Measurements from ENCODE around the gene C14orf119.

The C14orf119 gene

DNA sequence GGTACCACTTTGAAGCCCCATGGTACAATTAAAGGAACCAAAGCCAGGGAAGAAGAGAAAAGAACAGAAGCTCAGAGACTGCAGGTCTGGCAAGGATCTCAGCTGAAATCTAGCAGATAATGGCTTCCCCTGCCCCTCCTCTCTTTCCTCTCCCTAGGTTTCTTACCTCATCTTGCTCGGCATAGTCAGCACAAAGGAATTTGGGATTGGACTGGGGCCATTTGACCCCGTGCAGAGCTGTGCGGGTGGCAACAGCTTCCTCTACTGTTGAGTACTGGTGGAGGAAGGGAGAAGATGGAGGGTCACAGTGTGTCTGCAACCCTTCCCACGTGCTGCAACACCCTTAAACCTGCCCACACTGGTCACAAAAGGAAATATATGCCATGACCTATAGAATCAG is 33.3 kb upstream of the C14orf119 start:
- no peak for DNase-seq

- no peak for DNase-seq
These were observed 31.7 kb upstream of the C14orf119 start for GRCh38 chr14:23063601-23064000.

- DNase-seq: no peak
These were observed 28.9 kb upstream of the C14orf119 start for GRCh38 chr14:23066368-23066767.

DNA sequence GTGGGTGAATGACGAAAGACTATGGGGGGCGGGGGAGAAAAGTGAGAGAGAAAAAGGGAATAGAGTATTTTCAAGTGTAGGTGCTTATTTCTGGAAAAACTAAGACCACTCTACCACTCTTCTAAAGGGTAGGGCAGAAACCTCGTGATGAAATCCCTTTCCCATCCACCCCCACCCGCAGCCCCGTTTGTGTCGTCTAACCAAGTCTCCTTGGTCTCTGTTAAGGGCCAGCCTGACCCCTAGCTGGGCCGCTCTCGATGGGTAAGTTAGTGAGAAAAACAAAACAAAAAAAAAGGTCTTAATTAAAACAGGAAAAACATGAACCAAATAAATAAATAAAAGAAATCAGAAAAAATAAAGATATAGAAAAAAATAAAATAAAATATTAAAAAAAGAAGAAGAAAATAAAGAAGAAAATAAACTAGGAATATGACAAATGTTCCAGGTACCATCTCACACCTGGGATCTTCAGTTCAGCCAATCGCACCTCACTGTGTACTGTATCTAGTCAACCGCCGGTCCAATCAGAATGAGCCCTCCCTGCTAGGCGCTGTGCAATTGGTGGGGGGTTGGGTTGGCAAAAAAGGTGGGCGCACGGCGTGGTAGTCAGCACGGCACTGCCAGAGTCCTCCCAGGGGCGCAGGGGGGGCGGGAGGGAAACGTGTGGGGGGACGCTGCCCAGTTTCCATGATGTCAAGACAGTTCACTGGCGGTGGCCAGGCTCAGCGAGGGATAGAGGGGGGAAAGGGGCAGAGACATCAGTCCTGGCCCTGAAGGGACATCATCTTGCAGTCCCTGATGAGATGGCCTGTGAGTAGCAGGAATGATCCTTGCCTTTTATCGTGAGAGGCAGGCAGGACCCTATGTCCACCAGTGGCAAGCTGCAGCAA is 28.2 kb upstream of the C14orf119 start:
- no peak for DNase-seq

GRCh38 chr14:23067847-23068788 is 27.2 kb upstream of the C14orf119 start:
- DNase-seq: no peak

DNA sequence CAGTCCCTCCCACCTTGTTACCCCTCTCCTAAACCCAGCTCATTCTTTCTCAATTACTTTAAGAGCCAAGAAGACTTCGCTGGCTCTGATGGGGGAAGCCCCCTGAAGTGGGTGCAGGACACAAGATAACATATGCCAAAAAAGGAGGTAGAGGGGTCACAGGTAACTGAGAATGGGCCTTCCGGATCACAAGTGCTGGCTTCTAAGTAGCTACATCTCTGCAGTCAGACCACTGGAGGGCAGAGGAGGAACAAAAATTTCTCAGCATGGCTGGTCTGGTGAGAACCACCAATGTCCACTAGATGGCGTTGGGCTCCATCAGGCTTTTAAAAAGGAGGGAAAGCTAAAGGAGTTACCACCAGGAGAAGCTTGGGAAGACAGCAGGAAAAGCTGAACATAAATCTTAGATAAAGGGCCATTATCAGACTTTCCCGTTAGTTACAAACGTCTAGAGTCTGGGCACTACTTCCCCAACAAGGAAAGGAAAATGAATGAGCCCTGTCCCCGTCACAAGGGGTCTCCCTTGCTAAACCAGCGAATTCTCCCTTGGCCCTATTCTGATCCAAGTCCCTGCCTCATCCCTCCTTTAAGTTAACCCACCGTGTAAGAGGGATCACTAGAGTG is 26.4 kb upstream of the C14orf119 start:
- peak; percentile 81 for DNase-seq

DNA sequence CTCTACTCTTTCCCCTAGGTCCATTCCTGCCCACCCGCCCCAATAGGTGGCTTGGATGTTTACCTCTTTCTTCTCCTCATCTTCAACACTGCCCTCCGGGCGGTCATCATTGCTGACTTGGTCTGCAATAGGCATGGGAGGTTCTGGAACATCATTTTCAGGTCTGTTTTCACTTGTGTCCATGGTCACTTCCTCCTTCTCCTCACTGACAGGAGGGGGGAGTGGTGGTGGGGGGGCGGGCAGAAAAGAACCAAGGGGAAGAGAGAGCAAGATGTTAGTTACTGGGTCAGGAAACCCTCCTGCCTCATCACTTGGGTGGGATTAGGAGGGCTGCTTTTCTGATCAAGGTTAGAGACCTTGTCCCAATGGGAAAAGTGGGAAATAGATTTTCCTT is 25.9 kb upstream of the C14orf119 start:
- DNase-seq: no peak

GRCh38 chr14:23070262-23071129 is 24.8 kb upstream of the C14orf119 start:
- no peak for DNase-seq

DNA sequence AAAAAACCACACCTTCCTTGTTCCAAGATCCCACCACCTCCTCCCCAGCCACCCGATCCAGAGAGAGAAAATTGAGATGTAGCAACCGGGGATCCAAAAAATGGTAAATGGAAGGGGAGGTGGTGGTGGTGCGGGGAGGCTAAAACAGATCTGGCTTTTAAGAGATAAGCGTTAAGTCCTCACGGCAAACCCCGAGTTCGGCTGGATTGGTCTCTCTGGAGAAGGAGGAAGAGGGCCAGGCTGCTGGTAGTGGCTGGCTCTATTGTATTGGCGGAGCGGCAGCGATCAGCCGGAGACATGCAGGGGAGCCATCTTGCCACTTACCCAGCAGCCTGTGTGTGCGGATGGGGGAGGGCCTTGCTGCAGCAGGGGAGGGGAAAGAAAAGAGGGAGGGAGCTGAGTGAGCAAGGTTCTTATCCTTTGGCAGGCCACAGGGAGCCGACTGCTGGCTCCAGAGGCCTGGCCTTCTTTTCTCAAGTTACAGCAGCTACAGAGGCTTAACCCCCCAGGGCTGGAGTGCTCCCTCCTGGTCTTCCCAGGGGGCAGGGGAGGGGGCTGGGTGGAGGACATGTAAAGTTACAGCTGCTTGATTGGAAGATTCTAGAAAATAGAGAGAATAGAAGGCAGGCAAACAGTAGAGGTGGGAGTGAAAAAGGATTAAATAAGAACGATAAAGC is 23.9 kb upstream of the C14orf119 start:
- DNase-seq: peak; percentile 87

DNA sequence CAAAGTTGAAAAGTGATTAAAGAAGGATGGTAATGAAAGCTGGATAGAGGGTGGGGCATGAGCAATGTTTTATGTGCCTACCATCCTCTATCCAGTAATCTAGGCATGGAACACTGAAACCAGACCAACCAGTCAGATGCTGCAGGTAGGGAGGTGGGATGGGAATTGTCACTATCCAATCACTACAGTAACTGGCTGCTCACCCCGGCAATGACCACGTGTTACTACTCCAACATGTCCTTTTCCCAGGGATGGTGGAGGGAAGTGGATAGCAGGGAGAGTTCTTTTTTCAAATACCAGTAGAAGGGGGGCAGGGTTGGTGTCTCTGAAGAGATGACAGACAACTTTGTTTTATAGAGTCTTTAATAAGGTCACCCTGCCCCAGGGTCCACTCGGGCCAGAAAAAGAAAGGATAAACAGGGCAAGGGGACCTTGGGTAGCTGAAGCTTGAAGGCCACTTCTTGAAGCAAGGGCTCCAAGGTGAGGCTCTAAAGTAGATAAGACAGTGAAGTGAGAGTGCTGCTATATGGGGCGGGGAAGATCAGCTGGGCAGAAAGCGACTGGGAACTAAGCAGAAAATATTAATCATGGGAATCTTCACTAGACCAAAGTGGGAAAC is 23.3 kb upstream of the C14orf119 start:
- DNase-seq: no peak

DNA sequence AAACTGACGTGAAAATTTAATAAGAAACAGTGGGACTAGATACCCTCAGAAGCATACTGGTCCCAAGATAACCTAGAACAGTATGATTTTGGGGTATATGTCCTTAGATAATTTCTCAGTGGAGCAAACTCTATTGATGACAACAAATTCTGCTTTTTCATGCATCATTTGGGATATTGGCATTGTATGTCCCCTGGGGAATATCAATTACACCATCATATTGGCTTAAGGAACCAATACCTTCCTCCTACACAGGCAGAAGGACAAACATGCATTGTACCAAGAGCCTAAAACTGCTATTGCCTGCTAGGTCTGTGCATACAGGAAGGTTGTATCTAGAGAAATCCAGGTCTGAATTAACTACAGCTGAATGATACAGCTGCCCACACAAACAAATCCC is 20.4 kb upstream of the C14orf119 start:
- DNase-seq: no peak

GRCh38 chr14:23076785-23077408 is 18.4 kb upstream of the C14orf119 start:
- DNase-seq: peak; percentile 33

- no peak for DNase-seq
These were observed 17.3 kb upstream of the C14orf119 start for GRCh38 chr14:23077962-23078361.

- DNase-seq: no peak
These were observed 16.6 kb upstream of the C14orf119 start for GRCh38 chr14:23078692-23079116.

- no peak for DNase-seq
These were observed 15.6 kb upstream of the C14orf119 start for GRCh38 chr14:23079716-23080115.

DNA sequence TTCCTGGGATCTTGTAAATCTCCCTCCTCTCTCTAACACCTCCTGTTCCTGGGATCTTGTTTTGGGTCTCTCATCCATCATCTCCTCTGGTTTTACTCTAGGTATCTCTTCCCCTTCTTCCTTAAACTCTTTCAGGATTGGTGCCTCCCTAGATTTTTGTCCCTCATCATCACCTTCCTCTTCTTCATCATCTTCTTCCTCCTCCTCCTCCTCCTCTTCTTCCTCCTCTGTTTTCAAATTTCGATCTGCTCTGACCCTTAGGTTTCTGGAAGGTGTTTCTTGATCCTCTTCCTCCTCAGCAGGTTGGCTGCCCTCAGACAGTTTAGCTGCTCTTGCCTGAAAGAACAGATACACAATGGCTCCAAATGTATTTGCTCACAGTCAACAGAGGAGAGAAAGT is 14.8 kb upstream of the C14orf119 start:
- no peak for DNase-seq

GRCh38 chr14:23085458-23085857 is 9.8 kb upstream of the C14orf119 start:
- peak; percentile 22 for DNase-seq

- no peak for DNase-seq
These were observed 8.7 kb upstream of the C14orf119 start for GRCh38 chr14:23086565-23086964.

DNA sequence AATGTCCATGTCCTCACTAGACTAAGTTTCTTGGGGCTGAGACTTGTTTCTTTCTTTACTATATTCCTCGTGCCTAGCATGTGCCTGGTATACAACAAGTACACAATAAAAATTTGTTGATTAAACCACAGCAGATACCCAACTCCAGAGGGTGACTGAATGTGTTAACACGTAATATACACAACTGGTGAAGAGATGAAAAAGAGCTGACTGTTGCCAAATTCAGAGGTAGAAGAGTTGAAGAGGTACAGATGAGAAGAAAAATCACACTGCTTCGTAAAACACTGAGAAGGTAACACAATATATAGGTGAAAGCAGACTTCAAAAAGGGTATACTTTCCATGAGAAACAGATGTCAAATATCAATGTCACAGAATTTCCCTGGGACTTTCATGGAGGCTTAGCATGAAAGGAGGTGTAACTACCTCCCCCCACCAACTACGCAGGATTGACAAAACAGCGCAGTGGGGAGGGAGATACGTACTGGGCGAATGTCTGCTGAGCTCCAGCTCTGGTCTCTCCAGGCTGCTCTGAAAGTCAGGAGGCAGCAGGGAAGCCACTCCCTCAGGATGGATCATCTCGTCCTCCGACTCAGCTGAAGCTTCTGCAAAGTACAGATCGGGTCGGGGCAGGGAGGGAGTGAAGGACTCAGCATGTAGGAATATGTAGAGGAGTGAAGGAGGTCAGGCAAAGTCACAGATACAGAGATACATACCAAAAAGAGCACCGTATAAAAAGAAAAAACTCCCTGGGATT is 5.6 kb upstream of the C14orf119 start:
- DNase-seq: no peak

- DNase-seq: no peak
These were observed 5.1 kb upstream of the C14orf119 start for GRCh38 chr14:23090254-23090636.
